ENCODE results near the gene FMNL3.

FMNL3 gene

DNA sequence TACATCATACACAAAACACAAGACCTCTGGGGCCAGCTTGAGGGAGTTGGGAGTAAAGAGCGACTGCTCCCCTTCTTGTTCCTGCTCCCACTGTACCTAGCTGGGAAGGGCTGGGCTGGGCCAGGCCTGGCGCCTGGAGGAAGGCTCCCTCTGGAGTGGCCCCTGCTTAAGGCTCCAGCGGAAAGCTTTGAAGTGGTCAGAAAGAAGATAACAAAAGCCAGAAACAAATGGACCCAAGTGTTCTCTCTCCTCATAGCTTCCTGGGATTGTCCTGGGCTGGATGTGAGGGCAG is 58.5 kb downstream of the FMNL3 start:
- no peak for DNase-seq

DNA sequence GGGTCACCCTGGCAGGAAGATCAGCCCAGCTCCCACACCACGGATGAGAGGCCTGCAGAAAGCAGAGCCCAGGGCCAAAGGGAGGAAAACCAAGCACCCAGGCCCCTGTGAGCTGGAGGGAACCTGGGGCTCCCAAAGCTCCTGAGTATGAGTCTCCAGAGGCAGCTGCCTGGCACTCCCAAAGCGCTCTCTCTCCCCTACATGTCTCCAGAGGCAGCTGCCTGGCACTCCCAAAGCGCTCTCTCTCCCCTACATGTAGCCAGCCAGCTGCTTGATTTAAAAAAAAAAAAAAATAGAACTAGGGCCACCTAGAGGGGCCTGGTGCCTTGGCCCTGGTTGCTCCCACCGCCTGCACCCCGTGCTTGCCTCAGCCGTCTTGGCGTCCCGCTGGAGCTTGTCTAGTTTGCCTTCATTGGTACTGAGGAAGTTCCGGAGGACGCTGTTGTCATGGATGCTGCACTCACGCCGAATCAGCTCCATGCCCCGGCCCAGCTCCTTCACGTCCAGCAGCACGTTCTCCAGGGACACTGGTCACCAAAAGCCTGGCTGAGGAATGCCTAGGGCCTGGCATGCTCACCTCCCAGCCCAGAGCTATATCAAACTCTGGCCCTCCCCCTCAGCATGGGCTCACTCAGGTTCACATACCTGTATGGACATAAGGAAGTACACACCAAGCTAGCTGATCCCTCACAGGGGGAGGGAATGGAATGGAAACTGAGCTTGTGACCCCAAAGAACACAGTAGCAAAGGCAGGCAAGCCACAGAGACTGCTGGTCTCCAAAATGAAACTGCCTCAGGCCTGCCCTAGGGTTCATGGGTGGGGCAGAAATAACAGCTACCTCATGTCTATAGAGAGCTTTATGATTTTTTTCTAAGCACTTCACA is 59.1 kb downstream of the FMNL3 start:
- DNase-seq, result no peak

DNA sequence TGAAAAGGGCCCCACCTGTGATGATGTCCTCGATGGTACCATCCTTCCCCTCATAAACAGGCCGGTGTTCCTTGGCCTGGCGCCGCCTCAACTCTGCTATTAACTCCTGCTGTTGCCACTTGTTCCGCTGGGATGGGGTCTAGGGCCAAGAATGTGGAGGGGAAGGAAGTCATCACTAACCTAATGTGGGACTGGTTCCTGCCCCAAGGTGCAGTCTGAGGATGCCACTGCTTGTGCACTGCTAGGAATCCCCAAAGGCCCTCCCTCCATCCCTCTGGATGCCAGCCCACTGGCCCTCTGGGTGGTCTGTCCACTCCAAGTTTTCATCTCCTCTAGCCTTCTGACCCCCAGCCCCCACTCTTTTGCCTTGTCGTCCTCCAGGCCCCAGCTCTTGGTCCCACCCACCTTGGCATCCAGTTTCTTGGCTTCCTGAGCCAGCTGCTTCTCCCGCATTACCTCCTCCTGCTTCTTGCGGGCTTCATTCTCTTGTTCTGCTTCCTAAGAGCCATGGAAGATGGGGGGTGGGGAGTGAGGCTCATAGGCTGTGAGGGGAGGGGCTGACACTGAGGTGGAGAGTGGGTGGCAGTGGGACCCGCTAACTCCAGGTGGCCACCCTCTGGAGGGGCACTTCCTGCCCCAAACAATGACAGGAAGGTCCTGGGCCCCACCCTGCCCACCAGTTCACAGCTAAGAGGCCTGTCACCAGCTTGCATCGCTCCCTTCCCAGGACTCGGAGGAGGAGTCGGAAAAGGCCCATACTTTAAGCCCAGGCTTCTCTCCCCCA is 60.1 kb downstream of the FMNL3 start:
- no peak for DNase-seq

DNA sequence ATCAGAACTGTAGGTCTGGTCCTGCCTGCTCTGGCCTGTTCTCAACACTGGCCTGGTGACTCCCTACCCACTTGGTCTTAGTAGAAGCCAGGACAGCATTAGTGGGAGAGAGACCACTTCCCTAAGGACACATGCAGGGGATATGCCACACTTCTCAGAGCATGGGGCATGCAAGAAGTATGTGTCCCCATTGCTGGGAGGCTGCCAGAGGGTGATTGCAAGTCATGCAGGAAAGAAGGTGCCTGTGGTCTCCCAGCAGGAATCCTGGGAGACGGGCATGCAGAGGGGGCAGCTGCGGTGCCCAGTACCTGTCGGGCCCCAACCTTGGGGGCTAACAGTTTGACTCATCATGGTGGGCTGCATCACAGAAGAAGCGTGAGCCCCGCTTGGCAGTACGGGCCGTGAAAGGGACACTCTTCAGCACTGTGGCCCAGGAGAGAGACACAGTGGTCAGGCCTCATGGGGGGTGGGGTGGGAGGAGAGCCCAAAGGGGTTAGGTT is 60.8 kb downstream of the FMNL3 start:
- no peak for DNase-seq

DNA sequence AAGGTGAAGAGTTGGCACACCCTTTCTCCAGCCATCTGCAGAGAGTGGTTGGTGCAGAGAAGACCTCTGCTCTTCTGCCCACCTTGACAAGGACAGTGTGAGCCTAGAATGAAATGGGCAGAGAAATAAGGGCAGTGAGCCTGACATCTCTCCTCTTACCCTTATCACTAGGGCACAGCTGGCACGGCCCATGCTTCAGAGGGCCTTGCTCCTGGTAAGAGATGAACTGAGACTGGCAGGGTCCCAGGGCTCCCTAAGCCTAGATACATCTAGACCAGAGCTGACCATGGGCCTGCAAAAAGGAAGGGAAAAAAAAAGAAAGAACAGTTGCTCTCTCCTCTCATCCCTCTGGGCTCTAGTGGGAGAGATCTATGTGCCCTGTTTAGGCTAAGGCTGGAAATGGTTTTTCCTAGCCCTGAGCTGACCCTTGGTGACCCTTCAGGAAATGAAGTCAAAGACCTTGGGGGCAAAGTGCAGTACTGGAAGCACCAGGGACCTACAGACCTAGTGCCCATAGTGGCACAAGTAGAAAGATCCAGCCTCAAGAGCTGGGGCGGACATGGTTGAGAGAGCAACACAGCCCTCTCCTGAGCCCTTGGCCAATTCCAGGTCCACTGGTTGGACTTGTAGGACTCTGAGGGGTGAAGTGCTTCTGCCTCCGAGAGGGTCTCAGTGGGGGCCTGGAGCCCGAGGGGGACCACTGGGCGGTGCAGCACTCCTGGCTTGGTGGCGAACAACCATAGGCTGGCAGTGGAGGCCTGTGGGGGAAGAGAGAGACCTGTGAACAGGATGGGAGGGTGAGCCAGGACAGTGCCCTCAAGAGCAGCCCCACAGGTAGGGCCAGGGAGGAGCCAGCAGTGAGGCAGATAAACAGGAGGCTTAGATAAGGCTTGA is 61.8 kb downstream of the FMNL3 start:
- no peak for DNase-seq

DNA sequence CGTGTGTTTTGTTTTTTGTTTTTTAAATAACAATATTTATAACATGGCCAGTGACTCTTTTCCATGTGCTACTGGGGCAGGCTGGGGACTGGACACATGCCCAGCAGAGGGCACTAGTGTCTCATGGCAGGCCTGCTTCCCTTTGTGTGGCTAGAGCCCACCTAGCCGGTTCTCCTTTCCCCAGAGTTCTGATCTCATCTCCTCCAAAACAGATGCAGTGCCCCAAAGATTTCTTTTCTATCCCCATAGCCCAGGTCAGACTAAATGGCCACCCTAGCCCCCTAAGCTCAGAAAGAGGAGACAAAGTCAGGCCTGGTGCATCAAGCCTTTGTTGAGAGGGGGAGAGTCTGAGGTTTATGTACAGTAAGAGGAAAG is 62.6 kb downstream of the FMNL3 start:
- peak; percentile 82 for DNase-seq

DNA sequence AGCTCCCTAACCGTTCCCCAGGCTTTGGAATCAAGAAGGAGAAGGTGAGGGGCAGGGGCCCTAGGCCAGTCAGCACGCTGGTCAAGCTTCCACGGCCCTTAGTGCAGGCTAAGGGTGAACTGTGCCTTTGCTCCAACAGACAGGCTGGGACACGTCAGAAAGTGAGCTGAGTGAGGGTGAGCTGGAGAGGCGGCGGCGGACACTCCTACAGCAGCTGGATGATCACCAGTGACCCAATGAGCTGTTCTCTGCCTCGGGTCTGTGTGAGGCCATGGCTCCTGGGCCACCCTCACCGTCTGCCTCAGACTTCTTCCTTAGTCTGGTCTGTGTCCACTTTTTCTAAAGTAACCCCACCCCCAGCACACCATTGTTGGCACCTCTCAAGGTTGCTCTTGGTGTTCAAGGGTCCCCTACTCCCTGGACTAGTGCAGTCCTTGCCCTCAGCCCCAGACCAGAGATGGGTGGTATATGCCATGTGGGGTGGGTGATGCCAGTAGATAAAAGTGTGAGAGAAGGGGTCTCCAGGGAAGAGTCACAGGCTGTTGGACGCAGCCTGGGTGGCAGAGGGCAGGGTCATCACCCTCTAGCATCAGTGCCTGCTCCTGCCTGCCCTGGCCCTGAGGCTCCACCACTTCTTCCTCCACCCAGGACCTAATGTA is 63.1 kb downstream of the FMNL3 start:
- DNase-seq, result no peak

DNA sequence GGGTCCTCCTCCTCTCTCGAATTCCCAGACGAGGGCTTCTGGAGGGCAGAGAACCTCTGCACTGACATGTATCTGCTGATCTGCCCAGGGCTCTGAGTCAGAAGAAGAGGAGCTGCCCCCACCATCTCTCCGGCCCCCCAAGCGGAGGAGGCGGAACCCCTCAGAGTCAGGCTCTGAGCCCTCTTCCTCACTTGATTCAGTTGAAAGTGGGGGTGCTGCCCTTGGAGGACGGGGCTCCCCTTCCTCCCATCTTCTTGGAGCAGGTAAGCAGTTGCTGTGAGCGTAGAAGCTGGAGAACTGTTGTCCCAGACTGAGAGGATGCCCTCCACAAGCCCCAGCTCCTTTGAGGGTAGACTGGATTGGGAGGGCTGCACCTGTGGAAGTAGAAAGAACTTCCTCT is 64.1 kb downstream of the FMNL3 start:
- no peak for DNase-seq

DNA sequence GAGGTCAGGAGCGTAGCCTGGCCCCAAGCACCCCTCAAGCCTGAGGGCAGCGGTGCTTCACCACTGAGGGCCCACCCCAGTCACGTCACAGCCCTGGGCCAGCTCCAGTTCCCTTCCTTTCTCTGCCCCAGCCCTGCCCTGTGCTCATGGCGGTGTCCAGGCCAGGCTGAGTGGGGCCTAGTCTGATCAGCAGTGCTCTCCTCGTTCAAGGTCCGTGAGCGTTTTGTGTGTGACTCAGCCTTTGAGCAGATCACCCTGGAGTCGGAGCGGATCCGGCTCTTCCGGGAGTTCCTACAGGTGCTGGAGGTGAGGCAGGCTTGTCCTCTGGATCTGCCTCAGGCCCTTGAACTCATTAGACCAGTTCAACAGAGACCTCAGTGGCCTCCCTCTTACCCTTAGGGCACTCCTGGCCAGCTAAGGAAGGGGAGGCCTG is 64.8 kb downstream of the FMNL3 start:
- DNase-seq, result no peak

DNA sequence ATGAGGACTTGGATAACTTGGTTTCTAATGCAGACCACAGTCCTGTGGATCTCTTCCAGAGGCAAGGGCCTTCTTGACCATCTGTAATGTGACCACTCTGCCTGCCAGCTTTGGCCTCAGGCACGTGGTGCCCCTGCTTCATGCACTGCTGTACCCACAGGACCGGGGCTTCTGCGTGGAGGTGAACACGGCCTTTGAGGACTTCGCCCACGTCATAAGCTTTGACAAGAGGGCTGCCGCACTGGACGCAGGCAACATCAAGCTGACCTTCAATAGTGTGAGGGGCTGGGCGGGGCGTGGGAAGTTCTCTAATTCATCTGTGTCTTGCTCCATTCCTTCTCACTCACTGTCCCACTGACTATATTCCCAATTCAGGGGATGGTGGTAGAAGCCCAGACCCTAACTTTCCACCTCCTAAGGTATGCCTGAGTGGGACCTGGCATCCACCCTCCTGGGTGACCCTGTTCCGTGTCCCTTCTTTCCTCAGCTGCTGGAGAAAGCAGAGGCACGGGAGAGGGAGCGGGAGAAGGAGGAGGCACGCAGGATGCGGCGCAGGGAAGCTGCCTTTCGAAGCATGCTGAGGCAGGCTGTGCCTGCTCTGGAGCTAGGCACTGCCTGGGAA is 65.3 kb downstream of the FMNL3 start:
- no peak for DNase-seq

DNA sequence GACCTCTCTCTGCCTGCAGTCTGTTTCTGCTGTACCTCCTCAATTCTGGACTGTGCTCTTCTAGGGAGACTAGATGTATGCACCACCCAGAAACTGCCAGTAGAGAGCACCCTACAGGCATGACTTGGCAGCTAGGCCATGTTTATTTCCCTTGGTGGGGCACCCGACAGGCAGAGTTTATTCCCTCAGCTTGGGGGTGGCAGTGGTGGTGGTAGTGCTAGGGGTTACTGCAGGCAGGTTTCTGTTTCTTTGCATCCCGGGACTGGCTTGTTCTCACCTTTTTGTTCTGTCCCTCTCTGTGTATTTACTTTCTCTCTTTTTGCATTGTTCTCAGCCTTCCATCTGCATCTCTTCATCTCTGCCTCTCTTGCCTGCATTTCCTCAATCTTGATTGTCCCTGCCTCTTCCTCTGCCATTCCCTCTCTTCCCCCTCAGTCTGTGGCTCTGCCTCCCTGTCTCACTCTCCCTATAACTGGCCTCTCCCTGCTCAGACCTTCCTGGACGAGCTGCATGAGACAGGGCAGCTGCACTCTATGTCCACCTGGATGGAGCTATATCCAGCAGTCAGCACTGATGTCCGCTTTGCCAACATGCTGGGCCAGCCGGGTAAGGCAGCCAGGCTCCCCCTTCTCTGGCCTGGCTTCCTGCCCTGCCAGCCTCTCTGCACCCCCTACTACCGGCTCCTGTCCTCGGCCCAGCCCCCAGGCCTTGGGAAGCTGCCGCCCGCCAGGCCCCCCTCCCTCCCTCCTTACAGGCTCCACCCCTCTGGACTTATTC is 70.0 kb downstream of the FMNL3 start:
- peak; percentile 75 for DNase-seq

DNA sequence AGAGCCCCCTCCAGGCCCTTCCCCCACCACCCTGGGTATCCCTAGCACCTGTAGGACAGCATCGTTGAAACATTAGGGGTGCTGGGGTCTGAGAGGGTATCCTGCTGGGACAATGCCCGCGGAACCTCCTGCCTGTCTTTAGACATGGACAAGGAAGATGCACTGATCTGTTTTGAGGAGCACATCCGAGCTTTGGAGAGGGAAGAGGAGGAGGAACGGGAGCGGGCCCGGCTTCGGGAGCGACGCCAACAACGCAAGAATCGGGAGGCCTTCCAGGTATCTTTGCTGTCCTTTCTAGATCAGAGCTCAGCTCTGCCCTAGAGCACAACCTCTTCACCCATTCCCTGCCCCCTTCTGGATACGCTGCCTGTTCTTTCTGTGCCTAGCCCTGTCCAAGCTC is 70.6 kb downstream of the FMNL3 start:
- no peak for DNase-seq

DNA sequence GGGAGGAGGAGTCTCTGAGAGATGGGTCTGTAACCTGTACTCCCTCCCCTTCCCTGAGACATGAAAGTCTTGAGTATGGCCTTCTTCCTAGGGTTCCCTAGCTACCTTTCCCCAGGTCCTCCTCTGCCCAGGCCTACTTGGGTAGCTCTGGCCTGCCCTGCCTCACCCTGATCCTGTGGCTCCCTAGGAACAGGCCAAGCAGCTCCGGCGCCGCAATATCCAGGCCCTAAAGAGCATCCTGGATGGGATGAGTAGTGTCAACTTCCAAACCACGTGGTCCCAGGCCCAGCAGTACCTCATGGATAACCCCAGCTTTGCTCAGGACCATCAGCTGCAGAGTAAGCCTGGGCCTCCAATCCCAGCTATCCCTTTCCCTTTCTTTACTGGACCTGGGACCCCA is 71.5 kb downstream of the FMNL3 start:
- no peak for DNase-seq

DNA sequence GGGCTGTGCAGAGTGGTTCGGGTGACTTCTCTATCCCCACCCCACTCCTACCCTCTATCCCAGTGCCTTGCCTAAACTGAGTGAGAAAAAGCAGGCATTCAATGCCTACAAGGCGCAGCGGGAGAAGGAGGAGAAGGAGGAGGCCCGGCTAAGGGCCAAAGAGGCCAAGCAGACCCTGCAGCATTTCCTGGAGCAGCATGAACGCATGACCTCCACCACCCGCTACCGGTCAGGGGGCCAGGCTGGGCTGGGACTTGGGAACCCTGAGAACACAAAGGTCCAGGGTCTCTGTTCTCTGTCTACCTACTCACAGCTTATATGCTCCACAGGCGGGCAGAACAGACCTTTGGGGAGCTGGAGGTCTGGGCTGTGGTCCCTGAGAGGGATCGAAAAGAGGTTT is 72.2 kb downstream of the FMNL3 start:
- no peak for DNase-seq

DNA sequence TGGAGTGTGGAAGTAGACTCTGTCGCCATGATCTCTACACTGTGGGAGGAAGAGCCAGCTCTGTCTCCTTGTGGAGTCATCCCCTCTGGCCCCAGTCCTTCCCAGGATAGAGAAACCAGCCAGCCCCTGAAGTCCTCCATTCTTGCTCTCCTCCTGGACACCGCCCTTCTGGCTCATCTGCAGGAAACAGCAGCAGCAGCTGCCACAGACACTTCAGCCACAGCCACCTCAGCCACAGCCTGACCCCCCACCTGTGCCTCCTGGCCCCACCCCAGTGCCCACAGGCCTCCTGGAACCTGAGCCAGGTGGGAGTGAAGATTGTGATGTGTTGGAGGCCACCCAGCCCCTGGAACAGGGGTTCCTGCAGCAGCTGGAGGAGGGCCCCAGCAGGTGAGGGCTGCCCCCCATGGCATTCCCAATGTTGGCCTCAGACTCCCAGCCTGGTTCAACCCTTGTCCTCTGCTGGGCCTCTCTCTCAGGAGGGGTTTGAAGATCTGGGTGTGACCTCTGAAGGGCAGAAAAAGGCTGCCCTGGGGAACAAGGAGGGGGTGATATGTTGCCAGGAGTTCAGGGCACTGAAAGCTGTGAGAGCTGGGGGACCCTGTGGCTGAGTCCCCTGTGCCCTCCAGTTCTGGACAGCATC is 73.4 kb downstream of the FMNL3 start:
- DNase-seq, result no peak

DNA sequence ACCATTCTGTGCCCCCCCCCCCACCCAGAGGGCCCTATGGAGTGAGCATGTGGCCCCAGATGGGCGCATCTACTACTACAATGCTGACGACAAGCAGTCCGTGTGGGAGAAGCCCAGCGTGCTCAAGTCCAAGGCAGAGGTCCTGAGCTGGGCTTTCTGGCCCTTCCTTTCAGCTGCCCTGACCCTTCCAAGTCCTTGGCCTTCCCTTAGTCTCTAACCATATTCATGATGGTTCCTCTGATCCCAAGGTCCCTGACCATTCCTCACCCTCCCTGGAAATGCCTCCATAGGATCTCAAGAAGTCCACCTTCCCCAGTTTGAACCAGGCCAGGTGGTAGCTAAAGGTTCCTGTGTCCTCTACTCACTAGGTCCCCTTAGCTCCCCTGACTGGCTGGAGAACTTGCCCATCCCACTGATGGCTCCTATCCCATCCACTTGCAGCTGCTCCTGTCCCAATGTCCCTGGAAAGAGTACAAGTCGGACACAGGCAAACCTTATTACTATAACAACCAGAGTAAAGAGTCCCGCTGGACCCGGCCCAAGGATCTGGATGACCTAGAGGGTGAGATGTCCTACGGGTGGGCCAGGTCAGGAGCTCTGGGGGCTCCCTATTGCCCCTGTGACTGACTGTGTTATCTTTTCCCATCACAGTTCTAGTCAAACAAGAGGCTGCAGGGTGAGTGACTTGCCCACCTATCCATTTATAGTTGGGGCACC is 74.1 kb downstream of the FMNL3 start:
- DNase-seq, result no peak

DNA sequence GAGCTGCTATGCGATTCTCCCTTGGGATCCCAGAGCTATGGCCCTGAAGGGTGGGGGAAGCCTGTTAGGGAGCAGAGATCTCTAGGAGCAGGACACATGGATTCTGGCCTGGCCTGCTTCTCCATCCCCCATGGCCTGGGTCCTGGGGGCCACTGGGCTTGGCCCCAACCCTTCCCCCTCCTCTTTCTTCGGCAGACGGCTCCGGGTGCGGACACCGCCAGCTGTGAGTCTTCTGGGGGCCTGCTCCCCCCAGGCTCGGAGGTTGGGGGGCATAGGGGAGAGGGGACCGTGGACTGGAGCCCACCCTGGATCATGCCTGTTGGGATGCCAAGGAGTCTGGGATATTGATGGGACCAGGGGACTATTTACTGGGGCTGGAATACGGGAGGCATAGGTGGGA is 74.8 kb downstream of the FMNL3 start:
- no peak for DNase-seq

DNA sequence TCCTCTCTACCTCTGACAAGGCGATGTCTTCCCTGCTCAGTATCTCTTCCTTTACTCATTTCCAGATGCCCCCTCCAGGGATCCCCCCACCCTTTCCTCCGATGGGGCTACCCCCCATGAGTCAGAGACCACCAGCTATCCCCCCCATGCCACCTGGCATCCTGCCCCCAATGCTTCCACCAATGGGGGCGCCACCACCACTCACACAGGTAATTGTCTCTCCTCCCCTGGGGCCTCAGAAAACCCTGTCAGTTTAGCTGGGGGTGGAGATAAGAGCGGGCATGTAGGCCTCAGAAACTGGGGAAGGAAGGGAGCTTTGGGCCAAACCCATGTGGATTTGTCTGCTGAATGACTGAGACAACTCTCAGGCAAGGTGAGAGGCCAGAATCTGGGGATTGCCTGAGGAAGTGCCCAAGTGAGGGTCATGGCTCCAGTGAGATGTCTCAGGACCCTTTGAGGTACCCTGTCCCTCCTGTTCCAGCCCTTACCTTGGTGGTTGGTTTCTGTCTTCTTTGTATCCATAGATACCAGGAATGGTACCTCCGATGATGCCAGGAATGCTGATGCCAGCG is 75.8 kb downstream of the FMNL3 start:
- DNase-seq, result no peak

DNA sequence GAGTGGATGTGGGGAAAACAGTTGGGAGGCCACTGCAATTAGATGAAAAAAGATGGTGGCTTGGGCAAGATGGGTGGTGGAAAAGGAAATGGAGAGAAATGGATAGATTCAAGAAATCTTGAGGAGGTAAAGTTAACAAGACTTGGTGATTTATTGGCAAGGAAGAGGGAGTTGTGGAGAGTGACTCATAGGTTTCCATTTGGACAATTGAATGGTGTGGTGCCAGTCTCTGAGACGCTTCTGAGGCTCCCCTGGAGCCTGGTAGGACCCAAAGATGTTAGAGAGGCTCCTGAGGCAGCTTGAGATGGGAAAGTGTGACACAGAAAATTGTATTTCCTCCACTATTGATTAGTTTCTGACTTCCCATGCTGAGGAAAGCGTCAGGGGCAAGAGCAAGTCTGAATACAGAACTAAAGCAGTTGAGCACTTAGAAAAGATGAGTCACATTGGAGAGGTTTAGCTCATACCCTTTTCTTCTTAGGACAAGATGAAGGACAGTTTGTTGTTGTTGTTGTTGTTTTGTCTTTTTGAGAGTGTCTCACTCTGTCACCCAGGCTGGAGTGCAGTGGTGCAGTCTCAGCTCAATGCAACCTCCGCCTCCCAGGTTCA is 79.3 kb downstream of the FMNL3 start:
- no peak for DNase-seq

All from activated CD4-positive, alpha-beta T cell treated with anti-CD3 and anti-CD28 coated beads, Interleukin-10, Interleukin-2, amounts not matched to agents 100 ng/mL and 50 ng/mL, durations not matched to agents 16 hours and 8 hours (primary cell).